SK-N-MC (cell line): Measurements from ENCODE around the gene CSTF1.

ENCODE experiments used
- EZH2 ChIP-seq: fragments of 200-600 bp; sonication (generic); IDR thresholded peaks from one replicate; pipeline ENCODE4 v1.6.1; 2017; ENCODE audit warnings: antibody characterized with exemption
- FOXP2 ChIP-seq: optimal IDR thresholded peaks from 2 replicates; pipeline ENCODE3; 2011; ENCODE audit warnings: mild to moderate bottlenecking, moderate library complexity; ENCODE audit not compliant: insufficient read depth; ENCODE audit errors: extremely low read length, control extremely low read depth
- POLR2AphosphoS5 ChIP-seq: IDR thresholded peaks from 2 replicates; pipeline ENCODE4 v1.6.1; 2012; ENCODE audit warnings: mild to moderate bottlenecking, low read depth, low read length, borderline replicate concordance

- no peak for TF ChIP-seq EZH2
- no peak for TF ChIP-seq POLR2AphosphoS5
- TF ChIP-seq FOXP2: no peak
These were observed 17.1 kb downstream of the CSTF1 start for GRCh38 chr20:56409521-56409920.
